Tibial nerve (tissue), 3 donors: ENCODE data around the gene UMPS.

Experiments
- CTCF ChIP-seq, 5 experiments: fragments of 200-600 bp in 3 of 5; fragments of 450-650 bp in 2 of 5; sonication (generic) in 3 of 5; IDR thresholded peaks; one replicate each; pipeline ENCODE4 v1.5.1; 2016 to 2019; ENCODE audit warnings: antibody characterized with exemption in 5 of 5, mild to moderate bottlenecking in 3 of 5, moderate library complexity in 2 of 5
- POLR2A ChIP-seq, 2 donors: fragments of 450-650 bp; IDR thresholded peaks; one replicate each; pipeline ENCODE4 v1.6.1; 2017; ENCODE audit warnings: antibody characterized with exemption in 2 of 2, mild to moderate bottlenecking in 2 of 2, moderate library complexity in 2 of 2

- TF ChIP-seq POLR2A (IDR thresholded peaks at IDR 0.05) (no peak), CTCF (IDR thresholded peaks at IDR 0.05) (no peak)
These were observed 44.8 kb upstream of the UMPS start for GRCh38 chr3:124685481-124685880.
